ENCODE measurements around the gene NKPD1. TPM values are rescaled to one million over a fixed set of nuclear protein-coding genes. Genes with fewer than 3 reads are reported as not detected.

Gene NKPD1
- total and polyA plus RNA-seq, 10 of the 15 experiments (the other 5 are each of a cell fraction or from before 2014, with no cell fraction given): 0.05 to 0.18 (median 0.06) TPM; not detected in 7

- WGBS (ENCODE audit: insufficient coverage, insufficient replicate concordance, low lambda C conversion rate, missing lambda C conversion rate): over 99% methylated on average over 16 of the region's 18 CpGs
- ChIA-PET SMC1A (ENCODE audit: uncharacterized antibody, unreplicated experiment) (no interaction called here), POLR2A (no interaction called here), CTCF (interaction anchor here (0.9 to 1.3 kb wide), 2 partner anchors 18 to 40 kb away, joined by 3 to 4 read pairs; no protein-coding TSS in a partner anchor), RAD21 (ENCODE audit: unreplicated experiment) (no interaction called here)
- Histone ChIP-seq H3K4me3 (no peak overlapping the region), H3K36me3 (ENCODE audit: control insufficient read depth in 2 of 2, insufficient read depth in 2 of 2, low read length in 1 of 2) (peaks cover 0 to 24% of the 10 kb centered on the region in 2 experiments; a peak in 3 of 4 replicates), H3K79me2 (ENCODE audit: control insufficient read depth, insufficient read depth, low read length) (no peaks in the 10 kb centered on the region), H3K4me1 (ENCODE audit: control insufficient read depth, insufficient read depth, low read length) (no peaks in the 10 kb centered on the region), H3K9ac (ENCODE audit: control insufficient read depth, insufficient read depth, low read length) (no peak overlapping the region), H3K4me2 (ENCODE audit: control insufficient read depth, insufficient read depth) (no peak overlapping the region), H3K27ac (ENCODE audit: control insufficient read depth, insufficient read depth) (no peak overlapping the region), H3K27me3 (replicated peaks in 1 of 2; ENCODE audit: control insufficient read depth in 2 of 2, insufficient read depth in 2 of 2, low read length in 1 of 2) (no peaks in the 10 kb centered on the region; a peak in 1 of 4 replicates), H4K20me1 (ENCODE audit: control insufficient read depth, insufficient read depth) (no peaks in the 10 kb centered on the region), H2AFZ (ENCODE audit: control insufficient read depth, low read depth, low read length) (no peak overlapping the region), H3K9me3 (replicated peaks; ENCODE audit: control insufficient read depth, insufficient read depth, low read length) (no peaks in the 10 kb centered on the region; the same call in 2 of the 3 replicates)
- TSS peak; percentile 33 for BruUV-seq (replicated peaks)
- no peak for TF ChIP-seq TCF12 (IDR thresholded peaks at IDR 0.05; ENCODE audit: low read depth, low read length)
- no peak for TF ChIP-seq SIX5 (IDR thresholded peaks at IDR 0.05; ENCODE audit: low read depth, low read length, severe bottlenecking)
- TF ChIP-seq TAF1 (IDR thresholded peaks at IDR 0.05; ENCODE audit: borderline replicate concordance, low read depth, low read length): no peak
- TF ChIP-seq MTA2 (IDR thresholded peaks at IDR 0.05; ENCODE audit: low read depth): no peak
- no peak for TF ChIP-seq E2F4 (IDR thresholded peaks at IDR 0.05; ENCODE audit: low read depth, low read length)
- no peak for TF ChIP-seq ZBTB33 (IDR thresholded peaks at IDR 0.05)
- no peak for TF ChIP-seq JUNB (IDR thresholded peaks at IDR 0.05)
- no peak for TF ChIP-seq STAT3 (IDR thresholded peaks at IDR 0.05; ENCODE audit: low read depth, low read length)
- no peak for TF ChIP-seq ZNF274 (IDR thresholded peaks at IDR 0.05; ENCODE audit: insufficient read depth, insufficient read length)
- no peak for TF ChIP-seq ATF3 (IDR thresholded peaks at IDR 0.05; ENCODE audit: borderline replicate concordance, extremely low read depth, low read depth, low read length)
- TF ChIP-seq SKIL (IDR thresholded peaks at IDR 0.05; ENCODE audit: low read depth, poor library complexity, severe bottlenecking): no peak
- intact Hi-C loops (cut with micrococcal nuclease; ENCODE audit: unreplicated experiment): no loop called here
- no peak for ATAC-seq
- no peak for FAIRE-seq
- no peak for DNase-seq (ENCODE audit: low read depth, low spot score)
- in situ Hi-C loops (cut with MboI): no loop called here
Observed at GRCh38 chr19:45146741-45147205, 14.0 kb downstream of the NKPD1 start.
